Purkinje cell (primary cell): ENCODE measurements around the gene LARP1. TPM values are rescaled to one million over a fixed set of nuclear protein-coding genes. Genes with fewer than 3 reads are reported as not detected.

Source experiments
- polyA plus RNA-seq: library from polyadenylated mRNA; unstranded; fragments of >200 nt; fragmentation: Nextera tagmentation; gene quantifications from 2 replicates; pipeline ENCODE4 v1.2.1, GENCODE V29; 2014

Gene LARP1
- polyA plus RNA-seq, result 82.2 and 83.0 TPM in 2 replicates

GRCh38 chr5:154755361-154756008 is at the start of gene LARP1:
Gene LARP1, plus strand, starts transcription at chr5:154755377. Its CDS starts 381 bp downstream, at chr5:154755758.

GRCh38 chr5:154850255-154851062 is 95.3 kb downstream of the LARP1 start, which contains the start of gene FAXDC2:
Gene FAXDC2, minus strand, starts transcription at chr5:154850603. Its CDS starts 12,425 bp downstream, at chr5:154838178.

GRCh38 chr5:154858297-154858971 is 103.3 kb downstream of the LARP1 start, which contains the start of gene CNOT8:
Gene CNOT8, plus strand, starts transcription at chr5:154858627. Its CDS starts 4,652 bp downstream, at chr5:154863279.

Other genes with a start within 250 kb of the LARP1 start
- gene FAXDC2, start 95.2 kb downstream of the LARP1 start, polyA plus RNA-seq, result 13.5 and 19.6 TPM in 2 replicates
- gene CNOT8, start 103.2 kb downstream of the LARP1 start, polyA plus RNA-seq, result 21.7 and 26.4 TPM in 2 replicates
- 3.0 and 3.7 TPM in 2 replicates for gene GEMIN5, start 182.8 kb downstream of the LARP1 start, polyA plus RNA-seq
- 193 and 209 TPM in 2 replicates for gene MRPL22, start 185.7 kb downstream of the LARP1 start, polyA plus RNA-seq